GM23338 (cell line): ENCODE data around the gene ZNF143.

Source experiments
- CREB1 ChIP-seq: fragments of 250-450 bp; sonication (Bioruptor Pico); IDR thresholded peaks from 2 replicates; pipeline ENCODE4 v1.5.0; 2020; ENCODE audit warnings: low read depth, mild to moderate bottlenecking, moderate library complexity
- ETS1 ChIP-seq: IDR thresholded peaks from 2 replicates; pipeline ENCODE4 v1.6.1; 2016; ENCODE audit warnings: antibody characterized with exemption
- EZH2 ChIP-seq: fragments of 200-600 bp; sonication (generic); IDR thresholded peaks from one replicate; pipeline ENCODE4 v1.8.0; 2017; ENCODE audit warnings: antibody characterized with exemption, mild to moderate bottlenecking, low read depth; ENCODE audit not compliant: unreplicated experiment
- EZH2phosphoT487 ChIP-seq: fragments of 200-600 bp; sonication (generic); IDR thresholded peaks from one replicate; pipeline ENCODE4 v1.8.1; 2018; ENCODE audit warnings: antibody characterized with exemption; ENCODE audit not compliant: unreplicated experiment
- JUNB ChIP-seq: IDR thresholded peaks from one replicate; pipeline ENCODE4 v1.6.1; 2016; ENCODE audit warnings: antibody characterized with exemption; ENCODE audit not compliant: unreplicated experiment
- NANOG ChIP-seq: IDR thresholded peaks from 2 replicates; pipeline ENCODE4 v1.6.1; 2016; ENCODE audit warnings: antibody characterized with exemption, borderline replicate concordance
- POLR2AphosphoS5 ChIP-seq: IDR thresholded peaks from 2 replicates; pipeline ENCODE4 v1.6.1; 2016; ENCODE audit warnings: antibody characterized with exemption, low read depth
- STAT1 ChIP-seq: IDR thresholded peaks from one replicate; pipeline ENCODE4 v1.6.1; 2016; ENCODE audit warnings: antibody characterized with exemption; ENCODE audit not compliant: unreplicated experiment
- ZNF114 ChIP-seq: fragments of 250-450 bp; sonication (Bioruptor Pico); IDR thresholded peaks from 2 replicates; pipeline ENCODE4 v1.5.0; 2020; ENCODE audit warnings: mild to moderate bottlenecking, moderate library complexity
- ZNF331 ChIP-seq: fragments of 250-450 bp; sonication (Bioruptor Pico); IDR thresholded peaks from 2 replicates; pipeline ENCODE4 v1.5.0; 2020; ENCODE audit warnings: low read depth, mild to moderate bottlenecking, moderate library complexity
- ZNF462 ChIP-seq: fragments of 250-450 bp; sonication (Bioruptor Pico); IDR thresholded peaks from 2 replicates; pipeline ENCODE4 v1.5.0; 2020; ENCODE audit warnings: mild to moderate bottlenecking, moderate library complexity
- TF ChIP-seq, protein P1 (sequence below), 2 experiments: fragments of 200-600 bp in 1 of 2; sonication (generic) in 1 of 2; conservative IDR thresholded peaks; 2 replicates each; pipeline versions ENCODE4 v1.5.1 to v1.6.1; 2016 to 2017; ENCODE audit warnings: antibody characterized with exemption in 2 of 2, low read depth in 2 of 2, mild to moderate bottlenecking in 2 of 2, moderate library complexity in 1 of 2
- TF ChIP-seq, protein P2 (sequence below): IDR thresholded peaks from one replicate; pipeline ENCODE4 v1.6.1; 2018; ENCODE audit warnings: antibody characterized with exemption; ENCODE audit not compliant: unreplicated experiment

DNA sequence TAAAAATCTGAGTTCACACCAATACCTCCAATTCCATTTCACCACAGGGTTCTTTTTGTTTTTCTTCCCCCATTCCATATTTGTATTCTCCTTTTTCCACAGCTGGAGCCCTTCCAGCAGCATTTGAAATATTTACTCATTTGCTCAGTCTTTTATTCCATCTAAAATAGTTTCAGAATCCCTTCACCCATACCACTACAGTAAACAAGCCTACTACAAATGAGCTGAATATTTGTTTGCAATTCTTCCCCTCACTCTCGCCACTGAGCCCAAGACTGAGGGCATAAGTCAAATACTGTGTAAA, 46.4 kb downstream of the ZNF143 start:
- TF ChIP-seq POLR2AphosphoS5: no peak
- TF ChIP-seq, protein P1, sequence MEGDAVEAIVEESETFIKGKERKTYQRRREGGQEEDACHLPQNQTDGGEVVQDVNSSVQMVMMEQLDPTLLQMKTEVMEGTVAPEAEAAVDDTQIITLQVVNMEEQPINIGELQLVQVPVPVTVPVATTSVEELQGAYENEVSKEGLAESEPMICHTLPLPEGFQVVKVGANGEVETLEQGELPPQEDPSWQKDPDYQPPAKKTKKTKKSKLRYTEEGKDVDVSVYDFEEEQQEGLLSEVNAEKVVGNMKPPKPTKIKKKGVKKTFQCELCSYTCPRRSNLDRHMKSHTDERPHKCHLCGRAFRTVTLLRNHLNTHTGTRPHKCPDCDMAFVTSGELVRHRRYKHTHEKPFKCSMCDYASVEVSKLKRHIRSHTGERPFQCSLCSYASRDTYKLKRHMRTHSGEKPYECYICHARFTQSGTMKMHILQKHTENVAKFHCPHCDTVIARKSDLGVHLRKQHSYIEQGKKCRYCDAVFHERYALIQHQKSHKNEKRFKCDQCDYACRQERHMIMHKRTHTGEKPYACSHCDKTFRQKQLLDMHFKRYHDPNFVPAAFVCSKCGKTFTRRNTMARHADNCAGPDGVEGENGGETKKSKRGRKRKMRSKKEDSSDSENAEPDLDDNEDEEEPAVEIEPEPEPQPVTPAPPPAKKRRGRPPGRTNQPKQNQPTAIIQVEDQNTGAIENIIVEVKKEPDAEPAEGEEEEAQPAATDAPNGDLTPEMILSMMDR (conservative IDR thresholded peaks at IDR 0.05; ENCODE audit: low read depth in 2 of 2): no peak
- no peak for TF ChIP-seq EZH2
- TF ChIP-seq, protein P2, sequence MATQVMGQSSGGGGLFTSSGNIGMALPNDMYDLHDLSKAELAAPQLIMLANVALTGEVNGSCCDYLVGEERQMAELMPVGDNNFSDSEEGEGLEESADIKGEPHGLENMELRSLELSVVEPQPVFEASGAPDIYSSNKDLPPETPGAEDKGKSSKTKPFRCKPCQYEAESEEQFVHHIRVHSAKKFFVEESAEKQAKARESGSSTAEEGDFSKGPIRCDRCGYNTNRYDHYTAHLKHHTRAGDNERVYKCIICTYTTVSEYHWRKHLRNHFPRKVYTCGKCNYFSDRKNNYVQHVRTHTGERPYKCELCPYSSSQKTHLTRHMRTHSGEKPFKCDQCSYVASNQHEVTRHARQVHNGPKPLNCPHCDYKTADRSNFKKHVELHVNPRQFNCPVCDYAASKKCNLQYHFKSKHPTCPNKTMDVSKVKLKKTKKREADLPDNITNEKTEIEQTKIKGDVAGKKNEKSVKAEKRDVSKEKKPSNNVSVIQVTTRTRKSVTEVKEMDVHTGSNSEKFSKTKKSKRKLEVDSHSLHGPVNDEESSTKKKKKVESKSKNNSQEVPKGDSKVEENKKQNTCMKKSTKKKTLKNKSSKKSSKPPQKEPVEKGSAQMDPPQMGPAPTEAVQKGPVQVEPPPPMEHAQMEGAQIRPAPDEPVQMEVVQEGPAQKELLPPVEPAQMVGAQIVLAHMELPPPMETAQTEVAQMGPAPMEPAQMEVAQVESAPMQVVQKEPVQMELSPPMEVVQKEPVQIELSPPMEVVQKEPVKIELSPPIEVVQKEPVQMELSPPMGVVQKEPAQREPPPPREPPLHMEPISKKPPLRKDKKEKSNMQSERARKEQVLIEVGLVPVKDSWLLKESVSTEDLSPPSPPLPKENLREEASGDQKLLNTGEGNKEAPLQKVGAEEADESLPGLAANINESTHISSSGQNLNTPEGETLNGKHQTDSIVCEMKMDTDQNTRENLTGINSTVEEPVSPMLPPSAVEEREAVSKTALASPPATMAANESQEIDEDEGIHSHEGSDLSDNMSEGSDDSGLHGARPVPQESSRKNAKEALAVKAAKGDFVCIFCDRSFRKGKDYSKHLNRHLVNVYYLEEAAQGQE: no peak
- no peak for TF ChIP-seq EZH2phosphoT487
- TF ChIP-seq JUNB: no peak
- no peak for TF ChIP-seq CREB1 (CRISPR knock-in tag)
- TF ChIP-seq ZNF331 (CRISPR knock-in tag): no peak
- TF ChIP-seq ETS1: no peak
- no peak for TF ChIP-seq ZNF114
- TF ChIP-seq ZNF462 (CRISPR knock-in tag): no peak
- TF ChIP-seq NANOG: no peak
- TF ChIP-seq STAT1: no peak
